Measurements from ENCODE around the gene DAP.

The DAP gene

GRCh38 chr5:10672146-10673016, 88.7 kb downstream of the DAP start:
- no peak for TF ChIP-seq REST (IDR thresholded peaks at IDR 0.05; ENCODE audit: insufficient read depth in 1 of 2, low read depth in 2 of 2, low read length in 2 of 2)
- no peak for TF ChIP-seq FOXP2 (optimal IDR thresholded peaks at IDR 0.05; ENCODE audit: borderline replicate concordance, extremely low read depth, extremely low read length, insufficient read depth)

- no peak for TF ChIP-seq FOXP2 (optimal IDR thresholded peaks at IDR 0.05; ENCODE audit: borderline replicate concordance, extremely low read depth, extremely low read length, insufficient read depth)
- TF ChIP-seq TAF1 (IDR thresholded peaks at IDR 0.05; ENCODE audit: borderline replicate concordance, insufficient read depth, low read length) = no peak
- no peak for TF ChIP-seq REST (IDR thresholded peaks at IDR 0.05; ENCODE audit: insufficient read depth in 1 of 2, low read depth in 2 of 2, low read length in 2 of 2)
- no peak for TF ChIP-seq SIN3A (IDR thresholded peaks at IDR 0.05; ENCODE audit: borderline replicate concordance, insufficient read depth, low read length)
- TF ChIP-seq POLR2AphosphoS5 (IDR thresholded peaks at IDR 0.05; ENCODE audit: low read depth, low read length) = no peak
Observed at GRCh38 chr5:10671041-10672008, 89.7 kb downstream of the DAP start.

- TF ChIP-seq POLR2AphosphoS5 (IDR thresholded peaks at IDR 0.05; ENCODE audit: low read depth, low read length) (no peak), REST (IDR thresholded peaks at IDR 0.05; ENCODE audit: insufficient read depth in 1 of 2, low read depth in 2 of 2, low read length in 2 of 2) (no peak), FOXP2 (optimal IDR thresholded peaks at IDR 0.05; ENCODE audit: borderline replicate concordance, extremely low read depth, extremely low read length, insufficient read depth) (no peak), TAF1 (IDR thresholded peaks at IDR 0.05; ENCODE audit: borderline replicate concordance, insufficient read depth, low read length) (no peak), SIN3A (IDR thresholded peaks at IDR 0.05; ENCODE audit: borderline replicate concordance, insufficient read depth, low read length) (no peak)
Observed at GRCh38 chr5:10669983-10670382, 91.1 kb downstream of the DAP start.

- TF ChIP-seq POLR2AphosphoS5 (IDR thresholded peaks at IDR 0.05; ENCODE audit: low read depth, low read length) = no peak
- no peak for TF ChIP-seq SIN3A (IDR thresholded peaks at IDR 0.05; ENCODE audit: borderline replicate concordance, insufficient read depth, low read length)
- TF ChIP-seq TAF1 (IDR thresholded peaks at IDR 0.05; ENCODE audit: borderline replicate concordance, insufficient read depth, low read length) = no peak
- no peak for TF ChIP-seq FOXP2 (optimal IDR thresholded peaks at IDR 0.05; ENCODE audit: borderline replicate concordance, extremely low read depth, extremely low read length, insufficient read depth)
- TF ChIP-seq REST (IDR thresholded peaks at IDR 0.05; ENCODE audit: insufficient read depth in 1 of 2, low read depth in 2 of 2, low read length in 2 of 2) = no peak
Observed at GRCh38 chr5:10668697-10669096, 92.3 kb downstream of the DAP start.
